ENCODE measurements around the gene SEPTIN1. TPM values are rescaled to one million over a fixed set of nuclear protein-coding genes. Genes with fewer than 3 reads are reported as not detected.

The SEPTIN1 gene
- total RNA-seq, 4 donors from 2014 or later, result 0.86 to 2.5 (median 1.4) TPM

DNA sequence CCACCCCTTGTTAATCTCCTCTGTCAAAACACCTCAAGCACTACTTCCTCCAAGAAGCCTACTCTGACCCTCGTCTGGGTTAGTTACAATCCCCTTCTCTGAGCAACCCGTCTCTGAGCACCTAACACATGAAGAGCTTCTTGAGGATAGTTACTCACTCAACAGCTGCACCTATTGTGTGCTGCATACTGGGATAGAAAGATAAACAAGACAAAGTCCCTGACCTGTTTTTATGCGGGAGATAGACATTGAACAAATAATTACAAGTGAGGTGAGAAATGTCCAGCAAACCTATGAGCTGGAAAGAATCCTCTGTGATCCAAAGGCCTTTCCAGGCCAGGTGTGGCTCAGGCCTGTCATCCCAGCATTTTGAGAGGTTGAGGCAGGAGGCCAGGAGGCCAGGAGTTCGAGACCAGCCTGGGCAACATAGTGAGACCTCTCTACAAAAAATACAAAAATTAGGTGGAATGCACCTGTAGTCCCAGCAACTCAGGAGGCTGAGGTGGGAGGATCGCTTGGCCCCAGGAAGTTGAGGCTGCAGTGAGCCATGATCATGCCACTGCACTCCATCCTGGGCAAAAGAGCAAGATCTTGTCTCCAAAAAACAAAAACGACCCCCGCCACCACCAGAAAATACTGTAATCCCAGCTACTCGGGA is 19.5 kb upstream of the SEPTIN1 start:
- H3K27me3 ChIP-seq, result no peaks in the 10 kb centered on the region
- WGBS, result 82% methylated on average over 7 of the region's 8 CpGs

DNA sequence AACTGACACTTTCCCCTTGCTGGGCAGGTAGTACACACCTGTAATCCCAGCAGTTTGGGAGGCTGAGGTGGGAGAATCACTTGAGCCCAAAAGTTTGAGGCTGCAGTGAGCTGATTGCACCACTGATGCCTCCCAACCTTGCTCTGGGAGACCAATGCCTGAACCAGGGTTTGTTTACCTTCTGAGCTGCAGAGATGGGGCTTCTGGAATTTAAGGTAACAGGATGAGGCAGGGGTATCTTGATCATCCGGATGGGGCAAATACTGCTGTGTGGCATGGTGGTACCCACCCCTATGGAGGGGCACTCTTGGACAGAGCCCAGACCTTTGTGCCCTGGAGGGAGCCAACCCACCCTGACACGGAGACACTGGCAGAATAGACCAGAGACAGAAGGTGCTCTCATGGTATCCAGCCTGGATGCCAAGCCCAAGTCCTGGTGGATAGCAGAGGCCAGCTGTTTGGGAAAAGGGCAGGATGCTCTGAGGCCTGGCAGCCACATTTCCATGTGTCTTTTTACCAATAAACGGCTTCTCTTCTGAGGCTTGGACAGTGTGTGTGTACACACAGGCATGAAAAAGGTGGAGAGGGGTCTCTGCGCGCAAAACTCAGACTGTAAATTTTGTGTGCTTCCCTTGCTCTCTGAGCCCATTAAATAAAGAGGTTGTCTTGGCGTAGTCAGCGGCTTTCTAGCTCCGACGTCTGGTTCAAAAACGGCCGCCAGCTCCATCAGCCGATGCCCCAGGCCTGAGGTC is 17.2 kb upstream of the SEPTIN1 start:
- H3K27me3 ChIP-seq, result no peaks in the 10 kb centered on the region
- peaks cover 18 to 53% (median 49%) of the 10 kb centered on the region in 4 donors for H3K4me1 ChIP-seq
- DNase-seq (ENCODE audit: extremely low spot score), result no peak
- peaks cover 6 to 22% (median 16%) of the 10 kb centered on the region in 4 donors for H3K36me3 ChIP-seq
- intact Hi-C loops (cut with DNase I), result loop anchor here (10.0 kb wide), 2 partner anchors 45 to 305 kb away; partner anchors contain the start of genes CD2BP2, TBX6 and YPEL3
- no peak for TF ChIP-seq POLR2AphosphoS5 (IDR thresholded peaks at IDR 0.05)
- H3K9me3 ChIP-seq, result no peaks in the 10 kb centered on the region
- peak overlapping the region; percentile 62 to 78 (median 68) for H3K4me3 ChIP-seq
- WGBS, result 25% methylated on average over 5 of the region's 12 CpGs
- peak overlapping the region; percentile 88 to 92 (median 90) for H3K27ac ChIP-seq (replicated peaks in 1 of 4)

More for the DNA sequence above, 19.5 kb upstream of the SEPTIN1 start:
- no peak overlapping the region for H3K27ac ChIP-seq (replicated peaks in 1 of 4)
- intact Hi-C loops (cut with DNase I), result loop anchor here (10.0 kb wide), 2 partner anchors 47 to 307 kb away; partner anchors contain the start of genes CD2BP2, TBX6 and YPEL3
- TF ChIP-seq, protein P1, sequence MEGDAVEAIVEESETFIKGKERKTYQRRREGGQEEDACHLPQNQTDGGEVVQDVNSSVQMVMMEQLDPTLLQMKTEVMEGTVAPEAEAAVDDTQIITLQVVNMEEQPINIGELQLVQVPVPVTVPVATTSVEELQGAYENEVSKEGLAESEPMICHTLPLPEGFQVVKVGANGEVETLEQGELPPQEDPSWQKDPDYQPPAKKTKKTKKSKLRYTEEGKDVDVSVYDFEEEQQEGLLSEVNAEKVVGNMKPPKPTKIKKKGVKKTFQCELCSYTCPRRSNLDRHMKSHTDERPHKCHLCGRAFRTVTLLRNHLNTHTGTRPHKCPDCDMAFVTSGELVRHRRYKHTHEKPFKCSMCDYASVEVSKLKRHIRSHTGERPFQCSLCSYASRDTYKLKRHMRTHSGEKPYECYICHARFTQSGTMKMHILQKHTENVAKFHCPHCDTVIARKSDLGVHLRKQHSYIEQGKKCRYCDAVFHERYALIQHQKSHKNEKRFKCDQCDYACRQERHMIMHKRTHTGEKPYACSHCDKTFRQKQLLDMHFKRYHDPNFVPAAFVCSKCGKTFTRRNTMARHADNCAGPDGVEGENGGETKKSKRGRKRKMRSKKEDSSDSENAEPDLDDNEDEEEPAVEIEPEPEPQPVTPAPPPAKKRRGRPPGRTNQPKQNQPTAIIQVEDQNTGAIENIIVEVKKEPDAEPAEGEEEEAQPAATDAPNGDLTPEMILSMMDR (IDR thresholded peaks at IDR 0.05), result no peak
- TF ChIP-seq EP300 (IDR thresholded peaks at IDR 0.05) (no peak), POLR2AphosphoS5 (IDR thresholded peaks at IDR 0.05) (no peak), POLR2A (IDR thresholded peaks at IDR 0.05; ENCODE audit: low read depth) (no peak)
- H3K9me3 ChIP-seq, result no peaks in the 10 kb centered on the region
- DNase-seq (ENCODE audit: extremely low spot score), result no peak
- peaks cover 9 to 41% (median 39%) of the 10 kb centered on the region in 4 donors for H3K4me1 ChIP-seq
- H3K4me3 ChIP-seq, result no peak overlapping the region
- peaks cover 6 to 21% (median 16%) of the 10 kb centered on the region in 4 donors for H3K36me3 ChIP-seq

DNA sequence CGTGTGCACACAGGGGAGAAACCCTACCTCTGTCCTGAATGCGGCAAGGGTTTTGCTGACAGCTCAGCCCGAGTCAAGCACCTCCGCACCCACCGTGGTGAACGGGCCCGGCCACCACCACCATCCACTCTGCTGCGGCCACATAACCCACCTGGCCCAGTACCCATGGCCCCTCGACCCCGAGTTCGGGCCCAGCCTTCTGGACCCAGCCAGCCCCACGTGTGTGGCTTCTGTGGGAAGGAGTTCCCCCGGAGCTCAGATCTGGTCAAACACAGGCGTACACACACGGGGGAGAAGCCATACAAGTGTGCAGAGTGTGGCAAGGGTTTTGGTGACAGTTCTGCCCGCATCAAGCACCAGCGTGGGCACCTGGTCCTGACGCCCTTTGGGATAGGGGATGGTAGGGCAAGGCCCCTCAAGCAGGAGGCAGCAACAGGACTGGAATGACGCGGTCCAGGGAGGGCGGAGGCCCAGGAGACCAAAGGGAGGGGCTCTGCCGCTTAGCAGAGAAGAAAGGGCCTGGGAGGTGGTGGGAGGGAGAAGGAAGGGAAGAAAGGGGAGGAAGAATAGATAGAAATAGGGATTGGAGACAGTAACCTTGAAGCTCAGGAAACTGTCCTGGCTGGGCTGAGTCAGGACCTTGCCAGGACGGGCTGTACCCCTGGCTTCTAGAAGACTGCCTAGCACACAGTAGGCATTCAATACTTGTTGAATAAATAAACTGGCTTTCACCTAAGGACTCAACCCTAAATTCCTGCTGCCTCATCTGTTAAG is 16.5 kb upstream of the SEPTIN1 start:
- H3K27me3 ChIP-seq, result no peaks in the 10 kb centered on the region
- H3K4me1 ChIP-seq, result peaks cover 24 to 60% (median 57%) of the 10 kb centered on the region in 4 donors
- no peaks in the 10 kb centered on the region for H3K9me3 ChIP-seq
- H3K36me3 ChIP-seq, result peaks cover 6 to 22% (median 16%) of the 10 kb centered on the region in 4 donors
- H3K4me3 ChIP-seq, result no peak overlapping the region
- TF ChIP-seq POLR2A (IDR thresholded peaks at IDR 0.05; ENCODE audit: low read depth) (no peak), EP300 (IDR thresholded peaks at IDR 0.05) (no peak), POLR2AphosphoS5 (IDR thresholded peaks at IDR 0.05) (no peak)
- TF ChIP-seq, protein P1 (IDR thresholded peaks at IDR 0.05), result no peak
- DNase-seq (ENCODE audit: extremely low spot score), result no peak
- 63% methylated on average over 9 of the region's 23 CpGs for WGBS
- intact Hi-C loops (cut with DNase I), result no loop called here
- peak overlapping the region; percentile 88 to 92 (median 90) for H3K27ac ChIP-seq (replicated peaks in 1 of 4)

DNA sequence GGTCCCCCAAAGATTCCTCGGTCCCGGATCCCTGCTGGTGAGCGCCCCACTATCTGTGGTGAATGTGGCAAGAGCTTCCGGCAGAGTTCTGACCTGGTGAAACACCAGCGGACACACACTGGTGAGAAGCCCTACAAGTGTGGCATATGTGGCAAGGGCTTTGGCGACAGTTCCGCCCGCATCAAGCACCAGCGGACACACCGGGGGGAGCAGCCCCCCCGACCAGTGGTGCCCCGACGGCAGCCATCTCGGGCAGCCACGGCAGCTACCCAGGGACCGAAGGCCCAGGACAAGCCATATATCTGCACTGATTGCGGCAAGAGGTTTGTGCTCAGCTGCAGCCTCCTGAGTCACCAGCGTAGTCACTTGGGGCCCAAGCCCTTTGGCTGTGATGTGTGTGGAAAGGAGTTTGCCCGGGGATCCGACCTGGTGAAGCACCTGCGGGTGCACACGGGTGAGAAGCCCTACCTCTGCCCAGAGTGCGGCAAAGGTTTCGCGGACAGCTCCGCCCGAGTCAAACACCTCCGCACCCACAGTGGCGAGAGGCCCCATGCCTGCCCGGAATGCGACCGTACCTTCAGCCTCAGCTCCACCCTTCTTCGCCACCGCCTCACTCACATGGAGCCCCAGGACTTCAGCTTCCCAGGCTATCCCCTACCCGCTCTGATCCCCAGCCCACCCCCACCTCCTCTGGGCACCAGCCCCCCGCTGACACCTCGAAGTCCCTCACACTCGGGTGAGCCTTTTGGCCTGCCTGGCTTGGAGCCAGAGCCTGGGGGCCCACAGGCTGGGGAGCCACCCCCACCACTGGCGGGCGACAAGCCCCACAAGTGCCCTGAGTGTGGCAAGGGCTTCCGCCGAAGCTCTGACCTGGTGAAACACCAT is 15.7 kb upstream of the SEPTIN1 start:
- Histone ChIP-seq H3K27me3 (no peaks in the 10 kb centered on the region), H3K9me3 (no peaks in the 10 kb centered on the region), H3K36me3 (peaks cover 6 to 22% (median 16%) of the 10 kb centered on the region in 4 donors), H3K4me1 (peaks cover 24 to 61% (median 57%) of the 10 kb centered on the region in 4 donors), H3K27ac (replicated peaks in 1 of 4) (no peak overlapping the region), H3K4me3 (no peak overlapping the region)
- DNase-seq (ENCODE audit: extremely low spot score), result no peak
- 94% methylated on average over 22 of the region's 42 CpGs for WGBS
- TF ChIP-seq EP300 (IDR thresholded peaks at IDR 0.05), result no peak
- TF ChIP-seq, protein P1 (IDR thresholded peaks at IDR 0.05), result no peak
- TF ChIP-seq POLR2AphosphoS5 (IDR thresholded peaks at IDR 0.05), result no peak
- TF ChIP-seq POLR2A (IDR thresholded peaks at IDR 0.05; ENCODE audit: low read depth), result no peak
- intact Hi-C loops (cut with DNase I), result no loop called here

Data from esophagus muscularis mucosa (tissue), 4 donors.